ENCODE measurements around the gene MSI2.

MSI2 gene

DNA sequence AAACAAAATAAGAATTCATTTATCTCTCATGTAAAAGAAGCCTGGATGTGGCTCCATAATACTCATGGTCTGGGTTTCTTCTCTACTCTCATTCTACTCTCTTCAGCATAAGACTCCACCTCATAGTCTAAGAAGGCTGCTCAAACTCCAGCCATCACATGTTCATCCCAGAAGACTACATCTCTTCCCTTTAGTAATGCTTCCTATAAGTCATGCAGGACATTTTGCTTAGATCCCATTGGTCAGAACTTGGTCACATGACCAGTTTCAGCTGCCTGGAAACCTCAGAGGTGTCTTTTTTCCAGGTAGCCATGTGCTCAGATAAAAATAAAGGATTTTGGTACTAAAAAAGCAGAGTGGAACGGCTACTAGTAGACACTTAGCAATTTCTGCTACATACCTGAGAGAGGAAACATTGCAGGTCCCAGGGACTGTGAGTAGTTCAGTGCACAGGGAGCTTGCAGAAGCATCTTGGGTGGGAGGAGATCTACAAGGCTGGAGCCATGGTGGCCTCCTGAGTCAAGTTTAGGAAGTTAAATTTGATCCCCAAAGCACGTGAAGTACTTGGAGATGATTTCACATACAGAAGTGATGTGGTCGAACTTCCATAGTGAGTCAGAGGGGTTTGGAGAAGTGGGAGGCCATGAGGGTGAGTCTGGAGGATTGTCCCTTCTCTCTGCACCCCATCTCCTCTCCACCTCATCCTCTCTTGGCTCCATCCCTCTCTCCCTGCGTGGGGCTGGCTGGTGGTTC is 378.6 kb downstream of the MSI2 start:
- no peak for TF ChIP-seq TCF4 (CRISPR knock-in tag; IDR thresholded peaks at IDR 0.05; ENCODE audit: borderline replicate concordance)
- TF ChIP-seq, protein P1, sequence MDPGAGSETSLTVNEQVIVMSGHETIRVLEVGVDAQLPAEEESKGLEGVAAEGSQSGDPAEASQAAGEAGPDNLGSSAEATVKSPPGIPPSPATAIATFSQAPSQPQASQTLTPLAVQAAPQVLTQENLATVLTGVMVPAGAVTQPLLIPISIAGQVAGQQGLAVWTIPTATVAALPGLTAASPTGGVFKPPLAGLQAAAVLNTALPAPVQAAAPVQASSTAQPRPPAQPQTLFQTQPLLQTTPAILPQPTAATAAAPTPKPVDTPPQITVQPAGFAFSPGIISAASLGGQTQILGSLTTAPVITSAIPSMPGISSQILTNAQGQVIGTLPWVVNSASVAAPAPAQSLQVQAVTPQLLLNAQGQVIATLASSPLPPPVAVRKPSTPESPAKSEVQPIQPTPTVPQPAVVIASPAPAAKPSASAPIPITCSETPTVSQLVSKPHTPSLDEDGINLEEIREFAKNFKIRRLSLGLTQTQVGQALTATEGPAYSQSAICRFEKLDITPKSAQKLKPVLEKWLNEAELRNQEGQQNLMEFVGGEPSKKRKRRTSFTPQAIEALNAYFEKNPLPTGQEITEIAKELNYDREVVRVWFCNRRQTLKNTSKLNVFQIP (CRISPR knock-in tag; IDR thresholded peaks at IDR 0.05; ENCODE audit: borderline replicate concordance, low read depth) = no peak
- TF ChIP-seq RARB (CRISPR knock-in tag; IDR thresholded peaks at IDR 0.05) = no peak
- no peak for TF ChIP-seq TOX (CRISPR knock-in tag; IDR thresholded peaks at IDR 0.05; ENCODE audit: borderline replicate concordance)
- TF ChIP-seq, protein P2, sequence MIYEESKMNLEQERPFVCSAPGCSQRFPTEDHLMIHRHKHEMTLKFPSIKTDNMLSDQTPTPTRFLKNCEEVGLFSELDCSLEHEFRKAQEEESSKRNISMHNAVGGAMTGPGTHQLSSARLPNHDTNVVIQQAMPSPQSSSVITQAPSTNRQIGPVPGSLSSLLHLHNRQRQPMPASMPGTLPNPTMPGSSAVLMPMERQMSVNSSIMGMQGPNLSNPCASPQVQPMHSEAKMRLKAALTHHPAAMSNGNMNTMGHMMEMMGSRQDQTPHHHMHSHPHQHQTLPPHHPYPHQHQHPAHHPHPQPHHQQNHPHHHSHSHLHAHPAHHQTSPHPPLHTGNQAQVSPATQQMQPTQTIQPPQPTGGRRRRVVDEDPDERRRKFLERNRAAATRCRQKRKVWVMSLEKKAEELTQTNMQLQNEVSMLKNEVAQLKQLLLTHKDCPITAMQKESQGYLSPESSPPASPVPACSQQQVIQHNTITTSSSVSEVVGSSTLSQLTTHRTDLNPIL (CRISPR knock-in tag; IDR thresholded peaks at IDR 0.05; ENCODE audit: low read depth) = no peak
- no peak for TF ChIP-seq BACH2 (CRISPR knock-in tag; IDR thresholded peaks at IDR 0.05; ENCODE audit: borderline replicate concordance)
- ATAC-seq = no peak

DNA sequence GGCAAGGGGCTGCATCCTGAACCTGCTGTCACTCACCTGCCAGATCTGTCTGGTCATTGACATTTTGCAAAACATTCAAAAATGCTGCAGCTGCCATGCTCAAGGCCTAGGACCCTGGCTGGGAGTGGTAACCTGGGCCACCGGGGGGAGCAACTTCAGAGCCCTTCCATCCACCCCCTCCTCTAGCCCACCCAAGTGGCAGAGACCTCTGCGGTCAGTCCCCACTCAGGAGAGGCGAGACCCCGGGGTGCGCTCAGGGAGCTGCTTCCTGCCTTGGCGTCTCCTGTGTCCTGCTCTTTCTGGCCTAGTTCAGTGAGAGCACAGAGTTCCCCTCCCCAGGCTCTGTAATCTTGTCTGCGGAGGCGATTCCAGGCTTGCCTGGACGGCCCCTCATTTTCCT is 380.0 kb downstream of the MSI2 start:
- ATAC-seq = no peak
- TF ChIP-seq TCF4 (CRISPR knock-in tag; IDR thresholded peaks at IDR 0.05; ENCODE audit: borderline replicate concordance) (no peak), OSR1 (CRISPR knock-in tag; IDR thresholded peaks at IDR 0.05) (no peak), CSDC2 (CRISPR knock-in tag; IDR thresholded peaks at IDR 0.05) (no peak), RARB (CRISPR knock-in tag; IDR thresholded peaks at IDR 0.05) (no peak), PPARA (CRISPR knock-in tag; IDR thresholded peaks at IDR 0.05; ENCODE audit: borderline replicate concordance) (no peak), BACH2 (CRISPR knock-in tag; IDR thresholded peaks at IDR 0.05; ENCODE audit: borderline replicate concordance) (no peak), ZC3H10 (CRISPR knock-in tag; IDR thresholded peaks at IDR 0.05) (no peak), ISL1 (CRISPR knock-in tag; IDR thresholded peaks at IDR 0.05) (no peak), ZFP3 (CRISPR knock-in tag; IDR thresholded peaks at IDR 0.05) (no peak), ZFP30 (CRISPR knock-in tag; IDR thresholded peaks at IDR 0.05) (no peak)
- TF ChIP-seq, protein P1 (CRISPR knock-in tag; IDR thresholded peaks at IDR 0.05; ENCODE audit: borderline replicate concordance, low read depth) = no peak
- TF ChIP-seq, protein P2 (CRISPR knock-in tag; IDR thresholded peaks at IDR 0.05; ENCODE audit: low read depth) = no peak

DNA sequence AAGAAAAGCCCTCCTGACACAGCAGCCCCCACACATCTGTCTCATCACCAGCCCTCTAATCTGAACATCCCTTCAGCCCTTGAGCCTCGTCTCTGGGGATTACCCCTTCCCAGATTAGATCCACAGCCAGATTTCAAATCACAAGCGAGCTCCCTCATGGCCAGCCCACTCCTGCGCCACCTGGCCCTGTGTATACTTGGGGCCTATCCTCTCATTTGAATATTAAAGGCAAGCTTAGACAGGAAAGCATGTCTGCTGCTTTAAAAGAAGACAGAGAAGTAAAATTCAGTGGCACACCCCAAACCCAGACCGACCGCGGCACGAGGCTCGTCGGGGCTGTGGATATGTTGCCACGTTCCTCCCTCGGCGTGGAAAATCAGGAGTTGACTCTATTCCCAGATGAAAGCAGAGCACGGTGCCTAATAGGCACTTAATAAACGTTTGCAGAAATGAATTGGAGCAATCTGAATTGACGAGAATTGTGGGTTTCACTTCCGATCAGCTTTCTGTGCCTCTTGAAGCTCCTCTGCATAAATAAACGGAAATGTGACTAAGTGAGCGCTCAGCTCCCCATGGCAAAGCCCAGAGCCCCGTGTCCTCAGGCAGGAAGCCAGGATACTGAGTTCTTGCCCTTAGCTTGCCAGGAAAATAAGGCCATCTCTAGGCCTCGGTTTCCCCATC is 380.8 kb downstream of the MSI2 start:
- no peak for TF ChIP-seq OSR1 (CRISPR knock-in tag; IDR thresholded peaks at IDR 0.05)
- TF ChIP-seq BACH2 (CRISPR knock-in tag; IDR thresholded peaks at IDR 0.05; ENCODE audit: borderline replicate concordance) = no peak
- no peak for TF ChIP-seq ISL1 (CRISPR knock-in tag; IDR thresholded peaks at IDR 0.05)
- TF ChIP-seq, protein P2 (CRISPR knock-in tag; IDR thresholded peaks at IDR 0.05; ENCODE audit: low read depth) = no peak

DNA sequence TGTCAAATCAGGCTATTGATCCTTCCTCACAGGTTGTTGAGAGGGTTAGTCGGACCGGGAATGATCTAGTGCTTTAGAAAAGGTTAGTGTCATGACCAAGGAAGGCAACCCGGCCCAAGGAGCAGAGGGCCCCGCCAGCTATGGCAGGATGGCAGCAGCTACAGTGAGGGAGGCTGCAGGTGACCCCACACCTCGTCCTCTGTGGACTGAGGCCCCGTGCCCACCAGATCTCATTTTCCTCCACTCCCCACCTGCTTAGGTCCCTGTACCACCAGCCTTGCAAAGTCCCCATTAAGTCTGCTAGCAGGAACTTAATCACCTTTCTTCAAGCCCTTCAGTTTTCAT is 381.3 kb downstream of the MSI2 start:
- no peak for ATAC-seq
- TF ChIP-seq, protein P3, sequence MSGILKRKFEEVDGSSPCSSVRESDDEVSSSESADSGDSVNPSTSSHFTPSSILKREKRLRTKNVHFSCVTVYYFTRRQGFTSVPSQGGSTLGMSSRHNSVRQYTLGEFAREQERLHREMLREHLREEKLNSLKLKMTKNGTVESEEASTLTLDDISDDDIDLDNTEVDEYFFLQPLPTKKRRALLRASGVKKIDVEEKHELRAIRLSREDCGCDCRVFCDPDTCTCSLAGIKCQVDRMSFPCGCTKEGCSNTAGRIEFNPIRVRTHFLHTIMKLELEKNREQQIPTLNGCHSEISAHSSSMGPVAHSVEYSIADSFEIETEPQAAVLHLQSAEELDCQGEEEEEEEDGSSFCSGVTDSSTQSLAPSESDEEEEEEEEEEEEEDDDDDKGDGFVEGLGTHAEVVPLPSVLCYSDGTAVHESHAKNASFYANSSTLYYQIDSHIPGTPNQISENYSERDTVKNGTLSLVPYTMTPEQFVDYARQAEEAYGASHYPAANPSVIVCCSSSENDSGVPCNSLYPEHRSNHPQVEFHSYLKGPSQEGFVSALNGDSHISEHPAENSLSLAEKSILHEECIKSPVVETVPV (CRISPR knock-in tag; IDR thresholded peaks at IDR 0.05) = no peak
- TF ChIP-seq ZC3H10 (CRISPR knock-in tag; IDR thresholded peaks at IDR 0.05) (no peak), ZNF565 (CRISPR knock-in tag; conservative IDR thresholded peaks at IDR 0.05; ENCODE audit: low read depth) (no peak)

More for the DNA sequence above, 380.8 kb downstream of the MSI2 start:
- ATAC-seq = no peak
